ENCODE data around the gene IL16.

IL16 gene

DNA sequence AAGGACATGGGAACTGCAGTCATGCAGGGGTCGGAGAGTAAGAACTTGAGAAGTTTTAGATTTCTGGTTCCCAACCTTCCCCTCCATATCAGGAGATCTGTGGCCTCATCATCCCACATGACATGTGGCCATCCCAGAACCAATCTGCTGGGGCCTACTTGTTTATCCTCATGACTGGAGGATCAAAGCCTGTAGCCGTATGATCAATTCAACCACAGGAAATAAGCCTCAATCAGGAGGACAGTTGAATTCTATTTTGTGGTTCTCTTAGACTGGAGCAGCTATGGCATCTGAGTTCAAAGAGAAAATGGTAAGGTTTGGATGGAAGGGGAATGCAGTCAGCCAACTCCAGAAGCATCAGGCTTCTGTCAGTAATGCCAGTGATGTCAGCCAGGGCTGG is 57.2 kb downstream of the IL16 start:
- TF ChIP-seq POLR2AphosphoS5 (IDR thresholded peaks at IDR 0.05; ENCODE audit: low read depth, low read length): no peak
- no peak for TF ChIP-seq TAF1 (IDR thresholded peaks at IDR 0.05; ENCODE audit: borderline replicate concordance, insufficient read depth, low read length)
- TF ChIP-seq, protein P1, sequence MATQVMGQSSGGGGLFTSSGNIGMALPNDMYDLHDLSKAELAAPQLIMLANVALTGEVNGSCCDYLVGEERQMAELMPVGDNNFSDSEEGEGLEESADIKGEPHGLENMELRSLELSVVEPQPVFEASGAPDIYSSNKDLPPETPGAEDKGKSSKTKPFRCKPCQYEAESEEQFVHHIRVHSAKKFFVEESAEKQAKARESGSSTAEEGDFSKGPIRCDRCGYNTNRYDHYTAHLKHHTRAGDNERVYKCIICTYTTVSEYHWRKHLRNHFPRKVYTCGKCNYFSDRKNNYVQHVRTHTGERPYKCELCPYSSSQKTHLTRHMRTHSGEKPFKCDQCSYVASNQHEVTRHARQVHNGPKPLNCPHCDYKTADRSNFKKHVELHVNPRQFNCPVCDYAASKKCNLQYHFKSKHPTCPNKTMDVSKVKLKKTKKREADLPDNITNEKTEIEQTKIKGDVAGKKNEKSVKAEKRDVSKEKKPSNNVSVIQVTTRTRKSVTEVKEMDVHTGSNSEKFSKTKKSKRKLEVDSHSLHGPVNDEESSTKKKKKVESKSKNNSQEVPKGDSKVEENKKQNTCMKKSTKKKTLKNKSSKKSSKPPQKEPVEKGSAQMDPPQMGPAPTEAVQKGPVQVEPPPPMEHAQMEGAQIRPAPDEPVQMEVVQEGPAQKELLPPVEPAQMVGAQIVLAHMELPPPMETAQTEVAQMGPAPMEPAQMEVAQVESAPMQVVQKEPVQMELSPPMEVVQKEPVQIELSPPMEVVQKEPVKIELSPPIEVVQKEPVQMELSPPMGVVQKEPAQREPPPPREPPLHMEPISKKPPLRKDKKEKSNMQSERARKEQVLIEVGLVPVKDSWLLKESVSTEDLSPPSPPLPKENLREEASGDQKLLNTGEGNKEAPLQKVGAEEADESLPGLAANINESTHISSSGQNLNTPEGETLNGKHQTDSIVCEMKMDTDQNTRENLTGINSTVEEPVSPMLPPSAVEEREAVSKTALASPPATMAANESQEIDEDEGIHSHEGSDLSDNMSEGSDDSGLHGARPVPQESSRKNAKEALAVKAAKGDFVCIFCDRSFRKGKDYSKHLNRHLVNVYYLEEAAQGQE (IDR thresholded peaks at IDR 0.05; ENCODE audit: insufficient read depth in 1 of 2, low read depth in 2 of 2, low read length in 2 of 2): no peak
- TF ChIP-seq FOXP2 (optimal IDR thresholded peaks at IDR 0.05; ENCODE audit: borderline replicate concordance, extremely low read depth, extremely low read length, insufficient read depth): no peak
- no peak for TF ChIP-seq SIN3A (IDR thresholded peaks at IDR 0.05; ENCODE audit: borderline replicate concordance, insufficient read depth, low read length)

DNA sequence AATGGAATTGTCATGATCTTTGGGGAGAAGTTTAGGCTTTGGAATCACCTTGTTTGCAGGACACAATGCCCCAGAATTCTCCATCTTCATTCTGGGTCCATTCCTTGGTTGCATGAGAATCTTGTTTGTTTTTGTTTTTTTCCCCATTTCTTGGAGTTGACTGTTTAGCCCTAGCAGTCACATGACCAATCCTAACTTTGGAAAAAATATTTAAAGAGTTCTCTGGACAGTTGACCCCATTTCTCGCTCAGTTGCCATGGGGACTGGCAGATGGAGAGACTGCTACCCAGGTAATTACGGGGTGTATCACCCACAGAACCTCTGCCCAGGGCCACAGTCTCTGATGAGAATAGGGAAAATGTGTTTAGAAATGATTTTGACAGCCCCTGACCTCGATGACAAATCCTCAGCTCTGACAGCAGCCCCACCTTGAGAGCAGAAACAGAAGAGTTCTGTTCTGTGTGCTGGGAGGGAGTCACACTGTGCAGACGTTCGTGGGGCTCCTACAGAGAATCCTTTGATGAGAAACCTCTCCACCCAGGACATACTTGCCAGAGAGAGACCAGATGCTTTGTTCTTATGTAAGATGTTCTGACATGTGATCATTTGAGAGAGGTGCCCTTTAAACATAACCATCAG is 57.7 kb downstream of the IL16 start:
- TF ChIP-seq SIN3A (IDR thresholded peaks at IDR 0.05; ENCODE audit: borderline replicate concordance, insufficient read depth, low read length) (no peak), POLR2AphosphoS5 (IDR thresholded peaks at IDR 0.05; ENCODE audit: low read depth, low read length) (no peak), FOXP2 (optimal IDR thresholded peaks at IDR 0.05; ENCODE audit: borderline replicate concordance, extremely low read depth, extremely low read length, insufficient read depth) (no peak), TAF1 (IDR thresholded peaks at IDR 0.05; ENCODE audit: borderline replicate concordance, insufficient read depth, low read length) (no peak)
- TF ChIP-seq, protein P1 (IDR thresholded peaks at IDR 0.05; ENCODE audit: insufficient read depth in 1 of 2, low read depth in 2 of 2, low read length in 2 of 2): no peak

DNA sequence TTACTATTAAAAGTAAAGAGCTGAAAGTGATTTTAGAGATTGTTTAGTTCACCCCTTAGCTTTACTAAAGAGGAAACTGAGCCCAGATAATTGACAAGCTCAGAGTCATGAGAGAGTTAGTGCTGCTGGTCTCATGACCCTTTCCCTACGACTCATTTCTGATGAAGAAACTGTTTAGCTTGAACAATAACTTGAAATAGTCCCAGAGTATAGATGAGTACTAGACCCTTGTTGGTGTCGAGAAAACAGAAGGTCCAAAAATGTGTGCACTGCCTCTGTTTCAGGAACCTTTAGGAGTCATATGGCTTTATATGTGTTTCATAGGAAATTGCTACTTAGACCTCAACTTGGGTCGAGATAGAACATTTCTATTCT is 58.2 kb downstream of the IL16 start:
- no peak for TF ChIP-seq TAF1 (IDR thresholded peaks at IDR 0.05; ENCODE audit: borderline replicate concordance, insufficient read depth, low read length)
- TF ChIP-seq FOXP2 (optimal IDR thresholded peaks at IDR 0.05; ENCODE audit: borderline replicate concordance, extremely low read depth, extremely low read length, insufficient read depth): no peak
- TF ChIP-seq, protein P1 (IDR thresholded peaks at IDR 0.05; ENCODE audit: insufficient read depth in 1 of 2, low read depth in 2 of 2, low read length in 2 of 2): no peak
- TF ChIP-seq POLR2AphosphoS5 (IDR thresholded peaks at IDR 0.05; ENCODE audit: low read depth, low read length): no peak
- no peak for TF ChIP-seq SIN3A (IDR thresholded peaks at IDR 0.05; ENCODE audit: borderline replicate concordance, insufficient read depth, low read length)

DNA sequence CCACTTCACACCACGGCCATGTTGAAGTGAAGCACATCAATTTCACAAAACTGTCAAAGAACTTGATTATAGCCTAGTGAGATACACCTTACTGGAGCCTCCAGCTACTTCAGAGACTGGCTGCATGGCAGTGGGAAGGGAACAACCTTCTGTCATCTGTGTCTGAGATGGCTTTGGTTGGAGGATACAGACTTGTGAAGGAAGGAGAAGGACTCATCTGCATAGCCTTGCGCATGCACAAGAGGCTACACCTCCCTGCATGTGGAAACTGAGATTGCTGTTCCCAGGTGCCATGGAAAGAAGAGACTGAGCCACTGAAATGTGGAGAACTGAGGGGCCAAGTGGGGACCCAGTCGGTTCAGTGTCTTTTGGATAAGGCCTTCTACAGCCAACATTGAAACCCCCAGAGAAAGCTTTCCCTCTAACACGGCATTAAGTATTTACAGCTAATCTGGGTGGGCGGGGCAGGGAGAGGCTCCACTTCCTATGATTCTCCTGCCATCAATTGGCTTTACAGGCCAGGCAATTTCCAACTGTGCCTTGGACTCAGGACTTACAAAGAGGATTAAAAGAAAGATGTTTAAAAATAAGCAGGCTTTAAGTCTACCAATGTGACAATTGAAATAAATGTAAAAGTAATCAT is 58.8 kb downstream of the IL16 start:
- TF ChIP-seq, protein P1 (IDR thresholded peaks at IDR 0.05; ENCODE audit: insufficient read depth in 1 of 2, low read depth in 2 of 2, low read length in 2 of 2): no peak
- TF ChIP-seq SIN3A (IDR thresholded peaks at IDR 0.05; ENCODE audit: borderline replicate concordance, insufficient read depth, low read length) (no peak), TAF1 (IDR thresholded peaks at IDR 0.05; ENCODE audit: borderline replicate concordance, insufficient read depth, low read length) (no peak), POLR2AphosphoS5 (IDR thresholded peaks at IDR 0.05; ENCODE audit: low read depth, low read length) (no peak), FOXP2 (optimal IDR thresholded peaks at IDR 0.05; ENCODE audit: borderline replicate concordance, extremely low read depth, extremely low read length, insufficient read depth) (no peak)
